NCI-H1436 treated with DMSO at 0.1 percent for 48 hours (cell line): ENCODE results near the gene ZGLP1.

ENCODE experiments used
- DNase-seq: peaks from one replicate; lab custom pipeline; 2025; lab: John Stamatoyannopoulos, UW

Gene ZGLP1

DNA sequence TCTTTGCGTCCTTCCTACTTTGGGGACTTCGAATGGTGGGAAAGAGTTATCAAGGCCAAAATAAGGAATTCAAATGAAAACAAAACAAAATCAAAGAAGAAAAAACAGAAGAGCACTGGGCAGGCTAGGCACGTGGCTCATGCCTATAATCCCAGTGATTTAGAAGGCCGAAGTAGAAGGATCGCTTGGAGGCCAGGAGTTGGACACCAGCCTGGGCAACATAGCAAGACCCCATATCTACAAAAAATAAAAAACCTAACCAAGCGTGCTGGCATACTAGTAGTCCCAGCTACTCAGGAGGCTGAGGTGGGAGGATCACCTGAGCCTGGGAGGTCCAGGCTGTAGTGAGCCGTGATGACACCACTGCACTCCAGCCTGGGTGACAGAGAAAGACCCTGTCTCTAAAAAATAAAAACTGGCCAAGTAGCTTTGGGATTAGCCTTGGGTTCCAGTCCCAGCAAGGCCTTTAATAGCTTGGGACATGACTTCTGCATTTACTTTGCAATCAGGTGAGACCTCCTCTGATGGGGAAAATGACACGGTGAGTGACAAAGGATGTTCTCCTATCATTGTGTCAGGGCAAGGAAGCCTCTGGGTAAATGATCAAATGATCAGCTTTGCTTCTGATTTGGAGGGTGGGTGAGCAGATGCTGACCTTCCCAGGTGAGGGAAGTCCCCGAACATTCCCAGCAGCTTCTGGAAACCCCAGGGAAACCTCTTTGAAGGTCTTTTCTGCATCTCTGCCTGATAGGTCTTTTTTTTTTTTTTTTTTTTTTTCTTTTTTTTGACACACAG is 31.6 kb downstream of the ZGLP1 start:
- no peak for DNase-seq

- DNase-seq, result no peak
These were observed 35.0 kb downstream of the ZGLP1 start for GRCh38 chr19:10274589-10274988.

DNA sequence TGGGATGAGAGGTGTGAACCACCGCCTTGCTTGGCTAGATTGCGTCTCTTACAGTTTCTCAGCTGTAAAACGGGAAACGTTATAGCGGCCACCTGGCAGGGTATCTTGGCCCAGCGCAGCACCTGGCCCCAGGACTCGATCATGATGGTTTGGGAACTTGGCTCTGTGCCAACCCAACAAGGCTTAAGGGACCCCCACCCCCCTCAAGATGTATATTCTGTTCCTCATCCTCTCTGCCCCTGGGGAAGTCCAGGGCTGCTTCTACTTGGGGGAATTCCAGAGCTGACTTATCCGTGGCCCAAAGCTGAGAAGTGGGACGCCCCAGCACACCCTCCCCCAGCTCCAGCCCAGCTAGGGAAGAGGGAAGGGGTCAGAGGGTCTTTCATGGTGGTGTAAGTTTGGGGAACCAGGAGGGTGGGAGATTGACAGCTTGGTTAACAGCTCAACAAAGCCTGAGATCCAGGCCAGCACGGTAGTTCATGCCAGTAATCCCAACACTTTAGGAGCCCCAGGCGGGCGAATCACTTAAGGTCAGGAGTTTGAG is 38.0 kb downstream of the ZGLP1 start:
- DNase-seq, result no peak

GRCh38 chr19:10270616-10271394 is 38.8 kb downstream of the ZGLP1 start, which contains the start of gene ICAM1:
Gene ICAM1 (plus strand): TSS chr19:10271120. CDS start chr19:10271160, 40 bp downstream.
- DNase-seq, result no peak

- DNase-seq, result no peak
These were observed 39.4 kb downstream of the ZGLP1 start for GRCh38 chr19:10270180-10270615.

DNA sequence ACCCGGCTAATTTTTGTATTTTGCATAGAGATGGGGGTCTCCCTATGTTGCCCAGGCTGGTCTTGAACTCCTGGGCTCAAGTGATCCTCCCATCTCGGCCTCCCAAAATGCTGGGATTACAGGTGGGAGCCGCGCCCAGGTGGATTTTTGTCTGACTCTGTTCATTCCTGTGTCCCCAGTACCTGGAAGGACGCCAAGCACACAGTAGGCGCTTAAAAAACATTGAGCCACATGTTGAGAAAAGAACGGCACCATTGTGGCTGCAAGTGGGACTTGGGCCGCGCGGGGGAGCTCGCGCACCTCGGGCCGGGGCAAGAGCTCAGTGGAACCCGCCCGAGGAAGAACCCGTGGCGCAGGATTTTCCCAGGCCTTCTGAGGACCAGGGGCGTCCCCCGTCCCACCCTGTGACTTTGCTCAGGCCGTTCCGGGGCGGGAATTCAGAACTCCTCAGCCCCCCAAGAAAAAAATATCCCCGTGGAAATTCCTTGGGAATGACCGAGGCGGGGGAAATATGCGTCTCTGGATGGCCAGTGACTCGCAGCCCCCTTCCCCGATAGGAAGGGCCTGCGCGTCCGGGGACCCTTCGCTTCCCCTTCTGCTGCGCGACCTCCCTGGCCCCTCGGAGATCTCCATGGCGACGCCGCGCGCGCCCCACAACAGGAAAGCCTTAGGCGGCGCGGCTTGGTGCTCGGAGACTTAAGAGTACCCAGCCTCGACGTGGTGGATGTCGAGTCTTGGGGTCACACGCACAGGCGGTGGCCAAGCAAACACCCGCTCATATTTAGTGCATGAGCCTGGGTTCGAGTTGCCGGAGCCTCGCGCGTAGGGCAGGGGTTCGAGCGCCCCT is 40.1 kb downstream of the ZGLP1 start:
- no peak for DNase-seq

- no peak for DNase-seq
These were observed 41.5 kb downstream of the ZGLP1 start for GRCh38 chr19:10268071-10268470.

DNA sequence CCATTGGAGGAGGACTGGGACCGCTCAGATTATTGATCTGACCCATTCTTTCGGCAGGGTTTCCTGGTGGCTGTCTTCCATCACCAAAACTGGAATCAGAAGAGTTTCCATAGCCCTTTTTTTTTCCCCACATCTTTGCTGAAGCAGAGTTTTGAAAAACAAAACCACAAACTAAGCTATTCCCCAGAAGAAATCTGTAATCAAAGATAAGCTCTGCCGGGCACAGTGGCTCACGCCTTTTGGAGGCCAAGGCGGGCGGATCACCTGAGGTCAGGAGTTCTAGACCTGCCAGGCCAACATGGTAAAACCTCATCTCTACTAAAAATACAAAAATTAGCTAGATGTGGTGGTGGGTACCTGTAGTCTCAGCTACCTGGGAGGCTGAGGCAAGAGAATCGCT is 42.9 kb downstream of the ZGLP1 start:
- no peak for DNase-seq

GRCh38 chr19:10262771-10263170 is 46.8 kb downstream of the ZGLP1 start:
- DNase-seq, result no peak

- no peak for DNase-seq
These were observed 49.5 kb downstream of the ZGLP1 start for GRCh38 chr19:10260141-10260584.

DNA sequence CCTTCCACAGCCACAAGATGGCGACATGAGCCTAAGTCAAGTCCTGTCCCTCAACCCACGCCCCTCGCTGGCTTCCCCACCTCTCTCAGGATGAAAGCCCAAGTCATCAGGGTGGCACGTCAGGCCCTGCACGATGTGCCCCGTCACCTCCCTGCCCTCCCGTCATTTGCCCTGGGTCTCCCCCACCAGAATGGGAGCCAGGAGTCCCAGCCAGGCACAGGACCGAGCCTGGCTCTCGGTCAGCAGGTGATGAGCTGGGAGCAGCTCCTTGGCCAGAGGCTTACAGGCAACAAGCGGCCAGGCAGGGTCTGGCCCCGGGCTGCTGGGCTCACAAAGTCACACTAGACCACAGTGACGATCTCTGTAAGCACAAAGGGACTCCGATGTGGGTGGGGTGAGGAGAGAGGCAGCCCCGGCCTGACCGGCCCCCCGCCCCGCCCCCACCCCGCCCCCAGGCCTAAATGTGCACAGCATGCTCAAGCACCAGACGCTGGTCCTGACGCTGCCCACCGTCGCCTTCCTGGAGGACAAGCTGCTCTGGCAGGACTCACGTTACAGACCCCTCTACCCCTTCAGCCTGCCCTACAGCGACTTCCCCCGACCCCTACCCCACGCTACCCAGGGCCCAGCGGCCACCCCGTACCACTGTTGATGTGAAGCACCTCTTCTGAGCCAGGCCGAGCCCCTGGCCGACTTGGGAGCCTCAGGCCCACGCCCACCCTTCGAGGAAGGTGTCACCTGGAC is 50.3 kb downstream of the ZGLP1 start:
- DNase-seq, result peak; percentile 13

DNA sequence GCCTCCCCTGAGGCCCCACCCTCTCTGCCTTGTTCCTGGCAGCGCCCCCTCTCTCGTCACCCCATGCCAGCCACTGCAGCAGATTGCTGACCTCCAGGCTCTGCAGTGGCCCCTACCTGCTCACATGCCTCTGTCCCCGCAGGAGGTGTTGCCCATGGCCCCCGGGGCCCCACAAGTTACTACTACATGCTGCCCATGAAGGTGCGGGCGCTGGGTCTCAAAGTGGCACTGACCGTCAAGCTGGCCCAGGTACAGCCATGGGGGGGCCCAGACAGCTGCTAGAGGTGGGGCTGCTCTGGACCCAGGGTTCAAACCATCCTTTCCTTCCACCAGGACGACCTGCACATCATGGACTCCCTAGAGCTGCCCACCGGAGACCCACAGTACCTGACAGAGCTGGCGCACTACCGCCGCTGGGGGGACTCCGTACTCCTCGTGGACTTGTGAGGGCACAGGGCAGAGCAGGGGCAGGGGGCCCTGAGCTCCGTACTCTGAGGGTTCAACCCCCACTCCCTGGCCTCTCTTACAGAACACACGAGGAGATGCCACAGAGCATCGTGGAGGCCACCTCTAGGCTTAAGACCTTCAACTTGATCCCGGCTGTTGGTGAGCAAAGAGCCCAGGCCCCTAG is 51.4 kb downstream of the ZGLP1 start:
- DNase-seq, result no peak

- no peak for DNase-seq
These were observed 52.5 kb downstream of the ZGLP1 start for GRCh38 chr19:10256970-10257615.

DNA sequence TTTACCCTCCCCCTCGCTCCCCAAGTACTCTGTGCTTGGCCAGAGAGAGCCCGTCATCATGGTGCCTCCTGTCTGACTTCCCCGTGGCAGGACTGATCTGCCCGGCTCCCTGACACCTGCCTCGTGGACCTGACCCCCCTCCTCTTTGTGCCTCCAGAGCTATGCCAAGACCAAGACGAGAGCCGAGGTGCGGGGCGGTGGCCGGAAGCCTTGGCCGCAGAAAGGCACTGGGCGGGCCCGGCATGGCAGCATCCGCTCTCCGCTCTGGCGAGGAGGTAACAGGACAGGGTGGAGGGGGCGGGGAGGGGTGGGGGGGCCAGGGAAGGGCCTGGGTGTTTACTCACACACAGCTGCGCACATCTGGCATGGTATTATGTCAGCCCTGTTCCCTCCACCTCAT is 53.1 kb downstream of the ZGLP1 start:
- no peak for DNase-seq

GRCh38 chr19:10255358-10255757 is 54.3 kb downstream of the ZGLP1 start:
- no peak for DNase-seq
